Activated CD4-positive, CD25-positive, alpha-beta regulatory T cell treated with anti-CD3 and anti-CD28 coated beads, Interleukin-2, amount 50 U/mL, for 72 hours (primary cell): ENCODE data around the gene RASGRP1.

Experiments used
- DNase-seq: peaks from one replicate; pipeline ENCODE4 v3.0.0; 2021

RASGRP1 gene

GRCh38 chr15:38534691-38535090, 29.9 kb downstream of the RASGRP1 start:
- no peak for DNase-seq

GRCh38 chr15:38533926-38534325, 30.7 kb downstream of the RASGRP1 start:
- no peak for DNase-seq

- DNase-seq, result no peak
These were observed 31.1 kb downstream of the RASGRP1 start for GRCh38 chr15:38533416-38533915.

GRCh38 chr15:38532728-38533127, 31.9 kb downstream of the RASGRP1 start:
- no peak for DNase-seq

GRCh38 chr15:38531509-38531908, 33.1 kb downstream of the RASGRP1 start:
- DNase-seq, result no peak

GRCh38 chr15:38530113-38530512, 34.5 kb downstream of the RASGRP1 start:
- DNase-seq, result no peak

- no peak for DNase-seq
These were observed 36.3 kb downstream of the RASGRP1 start for GRCh38 chr15:38528294-38528693.

- DNase-seq, result no peak
These were observed 38.5 kb downstream of the RASGRP1 start for GRCh38 chr15:38526158-38526557.

- no peak for DNase-seq
These were observed 39.1 kb downstream of the RASGRP1 start for GRCh38 chr15:38525489-38525888.

- no peak for DNase-seq
These were observed 40.5 kb downstream of the RASGRP1 start for GRCh38 chr15:38524156-38524555.

- DNase-seq, result no peak
These were observed 41.7 kb downstream of the RASGRP1 start for GRCh38 chr15:38522922-38523321.

GRCh38 chr15:38521316-38521715, 43.3 kb downstream of the RASGRP1 start:
- DNase-seq, result no peak

GRCh38 chr15:38520035-38520434, 44.6 kb downstream of the RASGRP1 start:
- no peak for DNase-seq

- no peak for DNase-seq
These were observed 46.5 kb downstream of the RASGRP1 start for GRCh38 chr15:38518084-38518483.

GRCh38 chr15:38517312-38517975, 47.2 kb downstream of the RASGRP1 start:
- DNase-seq, result no peak

GRCh38 chr15:38516626-38517025, 48.0 kb downstream of the RASGRP1 start:
- DNase-seq, result no peak

- DNase-seq, result no peak
These were observed 50.0 kb downstream of the RASGRP1 start for GRCh38 chr15:38514601-38515000.

GRCh38 chr15:38512901-38513300, 51.7 kb downstream of the RASGRP1 start:
- no peak for DNase-seq

GRCh38 chr15:38509152-38509551, 55.5 kb downstream of the RASGRP1 start:
- no peak for DNase-seq

- DNase-seq, result no peak
These were observed 56.0 kb downstream of the RASGRP1 start for GRCh38 chr15:38508647-38509046.

- no peak for DNase-seq
These were observed 57.0 kb downstream of the RASGRP1 start for GRCh38 chr15:38507570-38507969.

- DNase-seq, result no peak
These were observed 57.6 kb downstream of the RASGRP1 start for GRCh38 chr15:38506997-38507396.

- DNase-seq, result no peak
These were observed 59.7 kb downstream of the RASGRP1 start for GRCh38 chr15:38504680-38505467.

GRCh38 chr15:38503496-38503895, 61.1 kb downstream of the RASGRP1 start:
- DNase-seq, result no peak
